Stimulated activated CD8-positive, alpha-beta memory T cell treated with anti-CD3 and anti-CD28 coated beads, Interleukin-7, amount 100 ng/mL, for 24 hours (primary cell): ENCODE data around the gene KLK4.
A peak's percentile ranks its signal among the peaks of the same experiment; 100 is the strongest.

Source experiments
- DNase-seq: peaks from one replicate; pipeline ENCODE4 v3.0.0-alpha.2; 2020; ENCODE audit warnings: low read depth

KLK4 gene, protein sequence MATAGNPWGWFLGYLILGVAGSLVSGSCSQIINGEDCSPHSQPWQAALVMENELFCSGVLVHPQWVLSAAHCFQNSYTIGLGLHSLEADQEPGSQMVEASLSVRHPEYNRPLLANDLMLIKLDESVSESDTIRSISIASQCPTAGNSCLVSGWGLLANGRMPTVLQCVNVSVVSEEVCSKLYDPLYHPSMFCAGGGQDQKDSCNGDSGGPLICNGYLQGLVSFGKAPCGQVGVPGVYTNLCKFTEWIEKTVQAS

DNA sequence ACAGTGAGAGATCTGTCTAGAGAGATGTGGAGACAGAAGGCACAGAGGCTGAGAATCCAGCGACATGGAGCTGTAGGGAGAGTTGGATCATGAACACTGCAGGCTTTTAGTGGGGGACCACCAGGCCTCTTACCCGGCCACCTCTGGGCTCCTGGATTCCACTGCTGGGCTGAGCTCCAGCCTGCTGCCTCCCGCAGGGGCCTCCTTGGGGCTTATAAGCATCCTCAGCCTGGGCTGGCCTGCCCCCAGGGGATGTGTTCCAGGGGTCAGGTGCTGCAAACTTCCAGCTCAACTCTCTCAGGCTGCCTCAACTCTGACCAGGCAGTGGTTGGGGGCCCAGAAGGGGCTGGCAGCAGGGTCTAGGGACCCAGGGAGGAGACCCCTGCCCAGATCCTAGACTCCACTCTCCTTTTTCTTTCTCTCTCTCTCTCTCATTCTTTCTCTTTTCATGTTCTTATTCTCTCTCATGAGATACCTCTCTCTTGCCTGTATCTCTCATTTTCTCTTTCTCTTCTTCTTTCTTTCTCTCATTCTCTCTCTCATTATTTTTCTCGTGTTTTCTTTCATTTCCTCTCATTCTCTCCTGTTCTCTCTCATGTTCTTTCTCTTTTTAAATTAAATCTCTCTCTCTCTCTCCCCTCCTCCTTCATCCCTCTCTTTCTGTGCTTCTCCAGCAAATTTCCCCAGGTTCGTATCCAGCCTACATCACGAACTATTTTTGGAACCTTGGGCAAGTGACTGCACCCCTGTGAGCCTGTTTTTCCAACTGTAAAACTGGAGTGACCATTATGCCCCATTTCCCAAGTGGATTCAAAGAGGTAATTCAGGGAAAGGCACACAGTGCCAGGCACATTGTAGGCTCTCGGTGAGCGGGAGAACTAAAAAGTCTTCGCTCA is at the start of gene KLK4:
TSS of gene KLK4 (minus strand) at position 190 of the 896 bp plus-strand sequence. CDS start 657 bp downstream, outside the sequence.
- no peak for DNase-seq

DNA sequence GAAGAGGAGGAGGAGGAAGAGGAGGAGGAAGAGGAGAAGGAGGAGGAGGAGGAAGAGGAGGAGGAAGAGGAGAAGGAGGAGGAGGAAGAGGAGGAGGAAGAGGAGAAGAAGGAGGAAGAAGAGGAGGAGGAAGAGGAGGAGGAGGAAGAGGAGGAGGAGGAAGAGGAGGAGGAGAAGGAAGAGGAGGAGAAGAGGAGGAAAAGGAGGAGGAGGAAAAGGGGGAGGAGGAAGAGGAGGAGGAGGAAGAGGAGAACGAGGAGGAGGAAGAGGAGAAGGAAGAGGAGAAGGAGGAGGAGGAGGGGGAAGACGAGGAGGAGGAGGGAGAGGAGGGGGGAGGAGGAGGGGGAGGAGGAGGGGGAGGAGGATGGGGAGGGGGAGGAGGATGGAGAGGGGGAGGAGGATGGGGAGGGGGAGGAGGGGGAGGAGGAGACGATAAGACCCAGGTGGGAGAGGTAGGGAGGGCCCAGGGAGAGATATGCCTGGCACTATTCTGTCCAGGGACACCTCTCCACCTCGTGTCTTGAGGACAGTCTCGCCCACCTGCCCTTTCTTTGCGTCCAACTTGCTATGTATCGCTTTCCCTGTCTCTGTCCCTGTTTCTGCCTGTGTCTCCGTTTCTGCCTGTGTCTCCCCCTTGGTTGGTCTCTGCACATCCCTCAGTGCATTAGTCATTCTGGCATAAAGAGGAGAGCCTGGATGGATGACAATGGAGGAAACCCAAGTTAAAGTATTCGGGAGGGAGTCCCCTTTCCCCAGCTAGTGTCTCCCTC is 48.7 kb upstream of the KLK4 start:
- no peak for DNase-seq

DNA sequence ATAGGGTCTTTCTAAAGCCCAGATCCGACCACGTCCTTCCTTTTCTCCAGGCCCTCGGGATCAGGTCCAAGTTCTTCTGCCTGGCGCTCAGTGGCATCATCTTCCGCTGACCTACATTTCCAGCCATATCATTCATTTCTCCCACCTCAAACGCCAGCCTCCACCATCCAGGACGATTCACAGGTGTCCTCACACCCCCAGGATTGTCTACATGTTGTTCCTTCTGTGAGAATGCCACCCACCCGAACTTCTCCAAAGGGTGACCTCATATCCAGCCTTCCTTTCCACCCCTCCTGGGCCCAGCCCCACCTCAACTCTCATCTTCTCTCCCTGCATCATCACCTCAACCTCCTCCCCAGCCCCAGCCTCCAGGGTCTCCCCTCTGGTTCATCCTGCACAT is 46.4 kb upstream of the KLK4 start:
- DNase-seq: no peak

DNA sequence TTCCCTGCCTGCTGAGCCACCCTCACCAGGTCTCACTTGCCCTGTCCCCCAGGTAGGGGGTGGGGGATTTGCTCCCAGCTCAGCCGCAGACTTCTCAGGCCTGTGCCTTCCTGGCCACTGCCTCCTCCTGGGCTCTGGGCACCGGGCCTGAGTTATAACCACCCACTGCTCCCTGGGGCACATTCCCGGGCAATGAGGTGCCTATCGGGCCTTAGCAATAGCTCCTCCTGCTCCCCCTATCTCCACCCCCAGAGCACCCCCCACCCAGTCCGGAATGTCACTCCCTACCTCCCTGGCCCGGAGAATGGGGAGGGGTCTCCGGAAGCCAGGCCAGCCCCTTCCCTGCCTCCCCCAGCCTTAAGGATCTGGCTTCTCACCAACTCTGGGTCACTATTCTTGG is 41.7 kb upstream of the KLK4 start, which contains the start of gene KLK5:
TSS of gene KLK5 (minus strand) at position 129 of the 400 bp plus-strand sequence. CDS start 381 bp downstream, outside the sequence.
- no peak for DNase-seq

DNA sequence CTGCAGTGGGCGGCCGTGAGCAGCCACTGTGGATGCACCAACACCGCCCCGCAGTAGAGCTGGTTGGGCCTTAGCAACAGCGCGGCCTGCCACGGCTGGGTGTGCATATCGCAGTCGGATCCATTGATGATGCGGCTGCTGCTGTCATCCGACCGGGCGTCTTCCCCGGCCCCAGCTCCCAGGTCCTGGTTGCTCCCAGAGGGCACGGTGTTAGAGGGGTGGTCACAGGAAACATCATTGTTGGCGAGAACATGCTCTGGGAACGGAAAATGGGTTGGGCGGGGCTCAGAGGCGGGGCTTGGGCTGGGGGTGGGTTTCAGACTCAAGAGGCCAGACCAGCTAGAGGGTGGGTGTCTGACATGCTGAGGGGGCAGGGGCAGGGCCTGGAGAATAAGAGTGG is 38.7 kb upstream of the KLK4 start:
- no peak for DNase-seq

DNA sequence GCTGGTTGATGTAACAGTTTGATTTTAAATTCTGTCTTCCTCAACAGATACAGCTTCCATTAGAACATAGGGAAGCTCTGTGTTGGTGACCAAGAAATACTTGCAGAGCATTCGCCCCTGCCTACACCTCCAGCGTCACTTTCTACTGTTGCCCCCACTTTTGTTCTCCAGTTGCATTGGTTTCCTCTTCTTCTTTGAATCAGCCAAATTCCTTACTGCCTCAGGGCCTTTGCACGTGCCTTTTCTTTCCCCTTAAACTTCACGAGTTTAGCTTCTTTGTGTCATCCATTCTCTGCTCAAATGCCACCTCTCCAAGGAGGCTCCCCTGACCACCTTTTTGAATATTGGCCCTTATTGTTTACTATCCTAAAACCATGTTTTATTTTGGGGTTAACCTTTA is 35.9 kb upstream of the KLK4 start:
- no peak for DNase-seq

DNA sequence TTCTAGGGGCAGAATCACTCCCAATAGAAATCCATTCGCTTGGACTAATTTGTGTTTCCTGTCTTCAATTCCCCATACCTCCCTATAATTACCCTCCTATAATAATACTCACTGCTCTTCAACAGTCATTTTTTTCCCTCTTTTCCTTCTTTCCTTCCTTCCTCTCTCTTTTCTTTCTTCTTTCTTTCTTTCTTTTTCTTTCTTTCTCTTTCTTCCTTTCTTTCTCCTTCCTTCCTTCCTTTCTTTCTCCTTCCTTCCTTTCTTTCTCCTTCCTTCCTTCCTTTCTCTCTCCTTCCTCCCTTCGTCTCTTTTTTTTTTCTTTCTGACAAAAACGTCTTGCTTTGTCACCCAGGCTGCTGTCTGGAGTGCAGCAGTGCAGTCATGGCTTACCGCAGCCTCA is 33.6 kb upstream of the KLK4 start:
- no peak for DNase-seq

DNA sequence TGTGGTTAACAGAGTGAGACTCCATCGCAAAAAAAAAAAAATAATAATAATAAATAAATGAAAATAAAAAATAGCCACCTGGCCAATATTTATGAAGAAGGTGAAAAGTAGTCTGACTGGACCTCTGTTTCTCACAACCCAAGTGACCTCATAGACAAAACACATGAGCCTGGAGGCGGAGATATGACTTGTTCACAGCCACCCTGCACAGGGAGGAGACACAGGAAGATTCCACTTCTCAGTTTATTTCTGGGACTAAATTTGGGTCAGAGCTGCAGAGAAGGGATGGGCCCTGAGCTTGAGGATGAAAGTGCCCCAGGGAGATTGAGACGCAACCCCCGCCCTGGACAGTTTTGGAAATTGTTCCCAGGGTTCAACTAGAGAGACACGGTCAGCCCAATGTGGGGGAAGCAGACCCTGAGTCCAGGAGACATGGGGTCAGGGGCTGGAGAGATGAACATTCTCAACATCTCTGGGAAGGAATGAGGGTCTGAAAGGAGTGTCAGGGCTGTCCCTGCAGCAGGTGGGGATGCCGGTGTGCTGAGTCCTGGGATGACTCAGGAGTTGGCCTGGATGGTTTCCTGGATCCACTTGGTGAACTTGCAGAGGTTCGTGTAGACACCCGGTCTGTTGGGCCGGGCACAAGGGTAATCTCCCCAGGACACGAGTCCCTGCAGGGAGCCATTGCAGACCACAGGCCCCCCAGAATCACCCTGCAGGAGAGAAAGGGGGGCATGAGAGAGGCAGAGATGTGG is 32.1 kb upstream of the KLK4 start:
- DNase-seq: no peak

DNA sequence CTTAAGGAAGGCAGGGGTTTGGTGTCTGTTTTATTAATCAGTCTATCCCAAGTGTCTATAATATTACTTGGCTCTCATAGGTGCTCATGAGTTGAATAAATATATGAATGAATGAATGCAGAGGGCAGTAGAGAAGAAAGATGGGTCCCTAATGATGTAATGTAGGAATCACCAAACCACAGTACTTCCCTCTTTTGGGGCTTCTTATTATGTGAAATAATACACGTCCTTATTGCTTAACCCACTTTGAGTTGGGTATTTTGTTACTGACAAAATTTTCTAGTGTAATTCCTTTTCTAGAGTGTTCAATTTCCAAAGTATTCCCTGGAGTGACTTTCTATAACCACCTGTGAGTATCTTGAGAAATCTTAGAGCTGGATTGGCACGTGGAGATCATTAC is 28.4 kb upstream of the KLK4 start:
- no peak for DNase-seq

DNA sequence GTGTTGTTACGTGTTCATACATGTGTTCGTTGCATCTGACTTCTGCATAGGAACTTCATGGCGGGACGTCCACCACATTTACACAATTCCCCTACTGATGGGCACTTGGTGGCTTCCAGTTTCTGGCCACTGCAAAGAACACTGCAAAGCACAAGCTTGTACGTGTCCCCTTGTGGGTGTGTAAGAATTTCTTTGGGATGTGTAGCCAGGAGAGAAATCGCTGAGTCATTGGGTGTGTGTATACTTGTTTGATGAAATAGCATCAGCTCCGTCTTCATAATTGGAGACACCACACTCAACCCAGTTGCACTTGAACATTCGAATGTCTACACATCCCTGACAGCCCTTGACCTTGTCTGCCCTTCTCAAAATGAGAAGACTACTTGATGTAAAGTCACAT is 22.4 kb upstream of the KLK4 start:
- no peak for DNase-seq

DNA sequence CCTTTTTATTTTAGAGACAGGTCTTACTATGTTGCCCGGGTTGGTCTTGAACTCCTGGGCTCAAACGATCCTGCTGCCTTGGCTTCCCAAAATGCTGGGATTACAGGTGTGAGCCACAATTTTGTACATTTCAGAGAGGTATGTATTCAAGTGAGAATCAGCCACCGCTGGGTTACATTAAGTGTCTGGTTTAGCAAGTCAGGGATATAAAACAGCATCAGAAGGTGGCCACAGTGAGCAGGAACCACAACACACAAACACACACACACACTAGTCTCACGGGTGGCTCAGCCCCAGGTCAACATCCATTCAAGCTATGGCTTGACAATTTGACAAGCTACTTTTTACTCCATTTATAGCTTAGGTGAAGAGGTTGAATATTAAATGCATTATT is 21.5 kb upstream of the KLK4 start:
- no peak for DNase-seq

DNA sequence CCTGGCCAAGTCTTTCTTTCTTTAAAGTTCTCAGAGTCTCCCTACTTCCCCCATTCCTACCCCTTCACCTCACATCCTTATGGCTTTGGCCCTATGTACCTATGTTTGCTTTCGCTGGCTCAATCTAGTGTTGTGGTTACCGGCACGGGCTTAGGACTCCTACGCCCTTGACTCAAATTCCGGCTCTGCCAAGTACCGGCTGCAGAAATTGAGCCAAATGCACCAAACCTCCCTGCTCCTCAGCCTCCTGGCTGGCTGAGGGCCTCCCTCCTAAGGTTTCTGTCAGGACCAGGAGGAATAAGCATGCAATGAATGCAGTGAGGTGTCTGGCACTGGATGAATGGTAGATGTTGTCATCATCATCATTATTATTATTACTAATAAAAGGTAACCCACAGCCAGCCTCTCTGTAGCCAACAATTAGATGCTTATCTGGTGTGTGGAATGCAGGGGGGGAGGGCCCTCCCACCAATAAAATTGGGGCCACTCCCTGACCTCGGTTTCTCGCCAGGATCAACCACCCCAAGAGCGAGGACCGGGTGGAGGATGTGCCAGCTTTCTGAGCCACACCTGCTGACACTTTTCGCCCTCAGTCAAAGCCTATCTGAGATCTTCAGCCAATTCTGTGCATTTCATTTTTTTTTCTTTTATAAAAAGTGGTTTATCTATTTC is 21.0 kb upstream of the KLK4 start:
- DNase-seq: no peak

DNA sequence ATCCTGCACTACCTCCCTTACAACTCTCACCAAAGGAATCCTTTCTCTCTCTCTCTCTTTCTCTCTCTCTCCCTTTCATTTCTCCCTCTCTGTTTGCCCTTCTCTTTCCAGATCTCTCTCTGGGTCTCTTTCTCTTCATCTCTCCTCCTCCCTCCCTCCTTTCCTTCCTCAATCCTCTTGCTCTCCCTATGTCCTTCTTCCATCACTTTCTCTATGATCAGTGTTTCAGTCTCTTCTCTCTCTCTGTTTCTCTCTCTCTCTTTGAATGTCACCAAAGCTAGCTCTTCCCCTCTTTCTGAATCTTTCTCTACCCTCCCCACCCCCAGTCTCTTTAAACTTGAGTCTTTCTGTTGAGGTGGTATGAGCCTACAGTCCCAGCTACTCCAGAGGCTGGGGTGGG is 19.8 kb upstream of the KLK4 start:
- no peak for DNase-seq

DNA sequence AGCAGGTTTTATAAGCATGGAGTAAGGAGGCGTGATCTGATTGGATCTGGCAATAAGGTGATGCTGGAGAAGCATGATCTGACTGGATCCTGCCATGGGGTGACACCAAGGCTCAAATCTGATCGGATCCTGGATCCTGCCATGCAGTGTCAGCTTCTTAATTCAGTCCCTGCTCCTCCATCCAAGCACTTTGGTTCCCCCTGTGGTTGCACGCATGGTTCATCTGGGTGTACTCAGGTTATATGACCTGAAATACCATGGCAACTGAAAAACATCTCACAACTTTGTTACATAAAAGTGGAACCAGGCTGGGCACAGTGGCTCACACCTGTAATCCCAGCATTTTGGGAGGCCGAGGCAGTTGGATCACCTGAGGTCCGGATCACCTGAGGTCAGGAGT is 17.6 kb upstream of the KLK4 start:
- DNase-seq: no peak

DNA sequence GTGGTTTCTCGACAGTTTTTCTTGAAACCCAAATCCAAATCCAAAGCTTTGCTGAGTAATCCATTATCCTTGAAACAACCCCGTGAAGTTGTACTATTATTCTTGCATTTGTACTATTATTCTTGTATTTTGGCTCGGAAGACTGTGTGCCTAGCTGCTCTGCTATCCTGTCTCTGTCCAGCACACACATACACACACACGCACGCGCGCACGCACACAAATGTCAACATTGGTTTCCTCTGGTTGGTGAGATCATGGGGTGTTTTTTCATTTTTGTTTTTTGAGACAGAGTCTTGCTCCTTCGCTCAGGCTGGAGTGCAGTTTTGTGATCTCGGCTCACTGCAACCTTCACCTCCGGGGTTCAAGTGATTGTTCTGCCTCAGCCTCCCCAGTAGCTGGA is 14.9 kb upstream of the KLK4 start:
- no peak for DNase-seq

DNA sequence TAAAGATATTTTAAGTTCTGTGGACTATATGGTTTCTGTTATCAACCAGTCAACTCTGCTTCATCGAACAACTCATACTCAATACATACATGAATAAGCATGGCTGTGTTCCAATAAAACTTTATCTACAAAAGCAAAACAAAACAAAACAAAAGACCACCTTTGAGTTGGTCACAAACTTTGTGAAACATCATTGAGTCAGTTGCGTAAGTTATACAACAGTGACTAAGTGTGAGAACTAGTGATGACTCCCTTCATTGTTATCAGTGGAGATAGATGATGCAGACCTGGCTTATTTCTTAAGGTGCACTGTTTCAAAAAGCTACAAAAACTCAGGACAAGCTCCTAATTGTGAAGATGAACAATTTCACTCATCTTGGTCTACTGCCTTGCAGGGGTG is 14.5 kb upstream of the KLK4 start:
- no peak for DNase-seq

DNA sequence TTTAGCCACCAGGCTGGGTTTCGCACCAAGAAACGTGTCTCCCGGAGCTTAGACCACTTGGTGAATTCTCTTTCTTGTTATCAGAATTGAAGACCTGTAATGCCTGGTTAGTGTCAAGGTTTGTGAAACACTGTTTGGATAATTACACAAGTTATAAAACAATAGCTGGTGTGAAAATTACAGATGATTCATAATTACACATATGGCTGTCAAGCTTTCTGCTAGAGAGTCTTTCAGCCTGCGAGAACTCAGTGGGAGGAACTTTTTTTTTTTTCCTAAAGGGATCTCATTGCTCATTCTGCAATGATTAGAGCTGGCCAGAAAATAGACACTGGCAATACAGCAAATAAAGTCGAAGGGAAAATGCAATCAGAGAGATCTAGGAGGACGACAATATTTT is 13.4 kb upstream of the KLK4 start:
- DNase-seq: no peak

DNA sequence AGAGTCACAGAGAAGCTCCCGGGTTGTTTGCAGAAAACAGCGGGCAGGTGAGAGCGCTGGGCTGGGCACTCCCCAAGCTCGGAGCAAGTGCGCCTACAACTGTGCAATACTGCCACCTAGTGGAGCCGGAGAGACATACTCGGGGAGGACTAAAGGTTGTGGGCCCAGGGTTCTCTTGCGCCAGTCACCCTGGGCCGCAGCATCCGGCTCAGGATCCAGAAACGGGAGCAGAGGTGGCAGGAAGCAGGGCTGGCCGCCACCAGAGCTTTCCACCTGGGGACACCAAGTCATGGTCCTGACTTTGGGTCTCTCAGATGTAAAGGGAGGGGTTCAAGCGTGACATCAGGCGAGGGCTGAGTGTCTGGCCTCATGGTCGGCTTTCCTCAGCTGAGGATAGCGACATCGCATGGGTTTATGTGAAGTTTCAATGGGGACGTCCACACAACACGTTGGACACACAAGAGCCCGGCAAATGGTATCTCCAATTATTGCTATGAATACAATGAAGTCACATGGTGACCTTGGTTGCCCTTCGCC is 11.2 kb upstream of the KLK4 start:
- peak; percentile 59 for DNase-seq

DNA sequence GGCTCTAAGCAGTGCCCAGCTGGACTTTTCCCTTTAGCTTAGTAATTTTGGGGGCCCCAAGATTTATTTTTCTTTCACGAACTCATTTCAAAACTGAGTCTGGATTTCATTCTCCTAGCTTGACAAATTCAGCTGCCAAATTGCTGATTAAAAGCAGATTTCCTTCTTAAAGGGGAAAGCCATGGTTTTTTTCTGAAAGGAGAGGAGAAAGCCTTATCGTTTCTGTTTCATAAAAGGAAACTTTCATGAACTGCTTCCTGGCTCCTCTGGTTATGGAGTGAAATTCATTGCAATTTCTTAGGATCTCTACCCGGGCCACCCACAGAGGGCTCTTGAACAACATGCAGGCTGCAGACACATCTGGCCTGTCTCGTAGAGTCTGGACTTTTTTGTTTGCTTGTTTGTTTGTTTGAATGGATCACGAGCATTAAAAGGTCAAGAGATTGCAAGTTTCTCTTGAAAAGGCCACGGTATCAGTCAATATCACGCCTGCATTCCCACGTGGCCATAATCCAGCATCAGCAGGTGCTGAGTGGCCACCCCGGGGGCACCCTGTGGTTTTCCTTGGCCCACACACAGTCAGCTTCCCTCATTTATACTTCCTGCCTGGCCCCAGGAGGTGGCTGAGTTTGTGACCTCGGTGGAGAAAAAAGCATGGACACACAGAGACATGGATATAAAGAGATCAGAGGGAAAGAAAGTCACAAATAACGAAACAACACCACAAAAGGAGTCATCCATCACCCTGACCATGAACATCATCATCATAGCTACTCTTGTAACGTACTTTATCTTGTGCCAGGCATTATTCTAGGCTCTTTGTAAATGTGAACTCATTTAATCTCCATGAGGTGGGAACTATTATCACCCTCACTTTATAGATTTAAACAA is 10.5 kb upstream of the KLK4 start:
- DNase-seq: no peak

DNA sequence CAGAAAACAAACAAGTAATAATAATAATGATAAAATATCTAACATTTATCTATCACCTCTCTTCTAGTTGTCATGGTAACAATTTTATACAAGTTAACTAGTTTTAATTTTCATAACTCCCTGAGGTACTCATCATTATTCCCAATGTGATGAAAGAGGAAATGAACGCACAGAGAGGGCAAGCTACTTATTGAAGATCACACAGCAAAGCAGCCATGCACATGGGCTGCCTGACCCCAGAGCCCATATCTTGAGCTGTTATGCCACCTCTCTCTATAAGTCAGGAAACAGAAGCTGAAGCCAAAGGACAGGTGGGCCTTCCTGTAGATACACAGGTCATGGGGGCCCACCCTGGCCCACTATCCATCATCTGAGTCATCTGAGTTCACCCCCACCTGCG is 4.9 kb upstream of the KLK4 start:
- no peak for DNase-seq
